Activated CD8-positive, alpha-beta T cell treated with anti-CD3 and anti-CD28 coated beads for 36 hours (primary cell): ENCODE results near the gene OR6C1. TPM values are rescaled to one million over a fixed set of nuclear protein-coding genes. Genes with fewer than 3 reads are reported as not detected.
"Not testable (repeated sequence)": the region's sequence is repeated elsewhere in the genome, so short reads cannot be mapped to it uniquely, and the experiment has no call there.

Source experiments
- ATAC-seq: fragments of 200-7000 bp; cut with Tn5 transposase; one replicate; pipeline ENCODE4 v1.10.0; 2021; ENCODE audit warnings: mild to moderate bottlenecking, moderate library complexity
- CTCF ChIA-PET: fragments of 350-600 bp; sonication (Branson Sonifier 250); formaldehyde crosslinking; loops from one replicate; lab custom pipeline; 2021; ENCODE audit warnings: antibody characterized with exemption; lab: Charles Lee
- POLR2A ChIA-PET: fragments of 350-600 bp; sonication (Branson Sonifier 250); formaldehyde crosslinking; loops from one replicate; lab custom pipeline; 2021; ENCODE audit warnings: antibody characterized with exemption; lab: Charles Lee
- DNase-seq: peaks from one replicate; pipeline ENCODE4 v3.0.0-alpha.2; 2020
- H3K27ac Mint-ChIP-seq: one replicate; pipeline ENCODE4 v1.8.0; 2021; ENCODE audit warnings: mild to moderate bottlenecking, mixed read lengths
- H3K27me3 Mint-ChIP-seq: one replicate; pipeline ENCODE4 v1.8.0; 2021; ENCODE audit warnings: mixed read lengths
- H3K36me3 Mint-ChIP-seq: one replicate; pipeline ENCODE4 v1.8.0; 2021; ENCODE audit warnings: low read depth, mixed read lengths
- H3K4me1 Mint-ChIP-seq: one replicate; pipeline ENCODE4 v1.8.0; 2021; ENCODE audit warnings: low read depth, mixed read lengths
- H3K4me3 Mint-ChIP-seq: one replicate; pipeline ENCODE4 v1.8.0; 2021; ENCODE audit warnings: mild to moderate bottlenecking, moderate library complexity, mixed read lengths
- H3K9me3 Mint-ChIP-seq: one replicate; pipeline ENCODE4 v1.8.0; 2021; ENCODE audit warnings: mixed read lengths
- intact Hi-C: fragments of 100-400 bp; cut with micrococcal nuclease; formaldehyde crosslinking; loops from one replicate; pipeline ENCODE4 v1.10.0; 2022
- total RNA-seq, 2 experiments: library from RNA; stranded (reverse); gene quantifications; one replicate each; pipeline ENCODE4 v1.2.3, GENCODE V29; 2021
- TF ChIP-seq, protein P1 (sequence below): fragments of 200-600 bp; IDR thresholded peaks from one replicate; pipeline ENCODE4 v1.8.0; 2022; ENCODE audit warnings: antibody characterized with exemption, mild to moderate bottlenecking

Gene OR6C1
- total RNA-seq, 2 experiments from 2014 or later, result not detected

GRCh38 chr12:55330446-55330845 lies 16.3 kb downstream of the OR6C1 start, which contains the start of gene OR6C3:
TSS of gene OR6C3 (plus strand) at chr12:55330746. CDS start at chr12:55331701, 955 bp downstream.
- H3K36me3 Mint-ChIP-seq, result no peaks in the 10 kb centered on the region
- TF ChIP-seq, protein P1, sequence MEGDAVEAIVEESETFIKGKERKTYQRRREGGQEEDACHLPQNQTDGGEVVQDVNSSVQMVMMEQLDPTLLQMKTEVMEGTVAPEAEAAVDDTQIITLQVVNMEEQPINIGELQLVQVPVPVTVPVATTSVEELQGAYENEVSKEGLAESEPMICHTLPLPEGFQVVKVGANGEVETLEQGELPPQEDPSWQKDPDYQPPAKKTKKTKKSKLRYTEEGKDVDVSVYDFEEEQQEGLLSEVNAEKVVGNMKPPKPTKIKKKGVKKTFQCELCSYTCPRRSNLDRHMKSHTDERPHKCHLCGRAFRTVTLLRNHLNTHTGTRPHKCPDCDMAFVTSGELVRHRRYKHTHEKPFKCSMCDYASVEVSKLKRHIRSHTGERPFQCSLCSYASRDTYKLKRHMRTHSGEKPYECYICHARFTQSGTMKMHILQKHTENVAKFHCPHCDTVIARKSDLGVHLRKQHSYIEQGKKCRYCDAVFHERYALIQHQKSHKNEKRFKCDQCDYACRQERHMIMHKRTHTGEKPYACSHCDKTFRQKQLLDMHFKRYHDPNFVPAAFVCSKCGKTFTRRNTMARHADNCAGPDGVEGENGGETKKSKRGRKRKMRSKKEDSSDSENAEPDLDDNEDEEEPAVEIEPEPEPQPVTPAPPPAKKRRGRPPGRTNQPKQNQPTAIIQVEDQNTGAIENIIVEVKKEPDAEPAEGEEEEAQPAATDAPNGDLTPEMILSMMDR, result no peak
- intact Hi-C loops, result no loop called here
- peaks cover 11% of the 10 kb centered on the region for H3K27me3 Mint-ChIP-seq
- H3K4me3 Mint-ChIP-seq, result no peak within 1 kb of the TSS
- POLR2A ChIA-PET, result no interaction called here
- DNase-seq (no peak), ATAC-seq (no peak)
- CTCF ChIA-PET, result interaction anchor here (1.6 kb wide), 1 partner anchor 326 kb away, joined by 4 read pairs; no protein-coding TSS in a partner anchor
- H3K27ac Mint-ChIP-seq, result no peak within 1 kb of the TSS
- H3K9me3 Mint-ChIP-seq, result no peaks in the 10 kb centered on the region
- H3K4me1 Mint-ChIP-seq, result no peaks in the 10 kb centered on the region

DNA sequence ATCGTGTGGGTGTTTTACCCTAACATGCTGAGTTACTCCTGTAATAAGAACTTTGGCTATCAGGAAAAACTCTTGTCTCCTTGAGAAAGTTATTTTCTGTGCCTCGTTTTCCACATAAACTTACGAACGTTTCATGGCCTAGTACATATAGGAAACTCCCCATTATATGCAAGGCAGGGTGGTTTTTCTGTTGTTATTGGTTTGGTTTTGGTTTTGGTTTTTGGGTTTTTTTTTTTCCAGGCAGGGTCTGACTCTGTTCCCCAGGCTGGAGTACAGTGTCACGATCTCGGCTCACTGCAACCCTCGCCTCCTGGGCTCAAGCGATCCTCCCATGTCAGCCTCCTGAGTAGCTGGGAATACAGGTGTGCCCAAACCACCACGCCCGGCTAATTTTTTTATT lies 21.9 kb downstream of the OR6C1 start:
- ATAC-seq (no peak), DNase-seq (no peak)
- intact Hi-C loops, result no loop called here
- Mint-ChIP-seq H3K4me3 (no peak overlapping the region), H3K9me3 (no peaks in the 10 kb centered on the region), H3K27me3 (peaks cover 23% of the 10 kb centered on the region), H3K4me1 (no peaks in the 10 kb centered on the region), H3K27ac (no peak overlapping the region), H3K36me3 (no peaks in the 10 kb centered on the region)
- TF ChIP-seq, protein P1, result no peak
- ChIA-PET POLR2A (no interaction called here), CTCF (no interaction called here)

DNA sequence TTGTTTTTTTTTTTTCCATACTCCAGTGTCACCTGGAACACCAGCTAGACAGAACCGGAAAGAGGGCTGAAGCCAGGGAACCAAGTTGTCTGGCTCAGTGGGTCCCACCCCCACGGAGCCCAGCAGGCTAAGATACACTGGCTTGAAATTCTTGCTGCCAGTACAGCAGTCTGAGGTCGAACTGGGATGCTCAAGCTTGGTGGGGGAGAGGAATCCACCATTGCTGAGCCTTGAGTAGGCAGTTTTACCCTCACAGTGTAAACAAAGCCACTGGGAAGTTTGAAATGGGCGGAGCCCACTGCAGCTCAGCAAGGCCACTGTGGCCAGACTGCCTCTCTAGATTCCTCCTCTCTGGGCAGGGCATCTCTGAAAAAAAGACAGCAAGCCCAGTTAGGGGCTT lies 41.2 kb downstream of the OR6C1 start:
- ATAC-seq, DNase-seq, H3K4me1 Mint-ChIP-seq, H3K36me3 Mint-ChIP-seq, H3K9me3 Mint-ChIP-seq, H3K4me3 Mint-ChIP-seq, H3K27ac Mint-ChIP-seq, intact Hi-C loops, CTCF ChIA-PET, POLR2A ChIA-PET: not testable (repeated sequence)
- peaks cover 28% of the 10 kb centered on the region for H3K27me3 Mint-ChIP-seq

GRCh38 chr12:55362675-55363074 lies 48.5 kb downstream of the OR6C1 start, which contains the start of gene OR6C75:
TSS of gene OR6C75 (plus strand) at chr12:55362975. CDS start at chr12:55365111, 2,136 bp downstream.
- H3K4me1 Mint-ChIP-seq, result no peaks in the 10 kb centered on the region
- ChIA-PET POLR2A (no interaction called here), CTCF (no interaction called here)
- H3K4me3 Mint-ChIP-seq, result no peak within 1 kb of the TSS
- H3K9me3 Mint-ChIP-seq, result no peaks in the 10 kb centered on the region
- DNase-seq (no peak), ATAC-seq (no peak)
- no peak within 1 kb of the TSS for H3K27ac Mint-ChIP-seq
- intact Hi-C loops, result no loop called here
- no peaks in the 10 kb centered on the region for H3K36me3 Mint-ChIP-seq
- TF ChIP-seq, protein P1, result no peak
- H3K27me3 Mint-ChIP-seq, result peaks cover 17% of the 10 kb centered on the region

- no peak overlapping the region for H3K27ac Mint-ChIP-seq
- TF ChIP-seq, protein P1, result no peak
- intact Hi-C loops, result no loop called here
- CTCF ChIA-PET, result no interaction called here
- H3K4me1 Mint-ChIP-seq, result no peaks in the 10 kb centered on the region
- ATAC-seq (no peak), DNase-seq (no peak)
- no peaks in the 10 kb centered on the region for H3K36me3 Mint-ChIP-seq
- H3K4me3 Mint-ChIP-seq, result no peak overlapping the region
- POLR2A ChIA-PET, result no interaction called here
- peaks cover 14% of the 10 kb centered on the region for H3K27me3 Mint-ChIP-seq
- H3K9me3 Mint-ChIP-seq, result no peaks in the 10 kb centered on the region
These were observed 50.9 kb downstream of the OR6C1 start for GRCh38 chr12:55365086-55365485.

Other genes with a start within 250 kb of the OR6C1 start
- not detected for gene OR9K2, start 187.9 kb upstream of the OR6C1 start, total RNA-seq
- not detected for gene OR10A7, start 93.3 kb upstream of the OR6C1 start, total RNA-seq
- gene OR6C74, start 69.7 kb upstream of the OR6C1 start, total RNA-seq, result not detected
- gene OR6C6, start 17.8 kb upstream of the OR6C1 start, total RNA-seq, result not detected
- not detected for gene OR6C3, start 16.4 kb downstream of the OR6C1 start, total RNA-seq
- gene OR6C75, start 48.6 kb downstream of the OR6C1 start, total RNA-seq, result not detected
- gene OR6C65, start 86.2 kb downstream of the OR6C1 start, total RNA-seq, result not detected
- gene OR6C76, start 111.9 kb downstream of the OR6C1 start, total RNA-seq, result not detected
- not detected for gene OR6C2, start 129.7 kb downstream of the OR6C1 start, total RNA-seq
- not detected for gene OR6C70, start 155.8 kb downstream of the OR6C1 start, total RNA-seq
- gene OR6C68, start 178.0 kb downstream of the OR6C1 start, total RNA-seq, result not detected
- not detected for gene OR6C4, start 235.3 kb downstream of the OR6C1 start, total RNA-seq